HG03039 (cell line): ENCODE data around the gene WWOX.

Experiments
- ATAC-seq: cut with Tn5 transposase; IDR thresholded peaks from one replicate; pipeline ENCODE4 v1.9.1; 2021; ENCODE audit warnings: mild to moderate bottlenecking, moderate library complexity; ENCODE audit not compliant: unreplicated experiment

Gene WWOX

GRCh38 chr16:78909226-78909625 is 809.8 kb downstream of the WWOX start:
- ATAC-seq: no peak

GRCh38 chr16:78915811-78916345 is 816.4 kb downstream of the WWOX start:
- no peak for ATAC-seq

GRCh38 chr16:78916928-78917545 is 817.6 kb downstream of the WWOX start:
- ATAC-seq: no peak

- ATAC-seq: no peak
Observed at GRCh38 chr16:78918805-78919305, 819.4 kb downstream of the WWOX start.

- ATAC-seq: no peak
Observed at GRCh38 chr16:78919852-78920251, 820.4 kb downstream of the WWOX start.

GRCh38 chr16:78920621-78921020 is 821.2 kb downstream of the WWOX start:
- no peak for ATAC-seq

- no peak for ATAC-seq
Observed at GRCh38 chr16:78925083-78925767, 825.8 kb downstream of the WWOX start.

GRCh38 chr16:78926723-78927210 is 827.3 kb downstream of the WWOX start:
- ATAC-seq: no peak

- no peak for ATAC-seq
Observed at GRCh38 chr16:78927766-78928165, 828.3 kb downstream of the WWOX start.

GRCh38 chr16:78929841-78930240 is 830.4 kb downstream of the WWOX start:
- ATAC-seq: no peak

GRCh38 chr16:78930561-78930960 is 831.1 kb downstream of the WWOX start:
- no peak for ATAC-seq

GRCh38 chr16:78931267-78931666 is 831.8 kb downstream of the WWOX start:
- no peak for ATAC-seq

- ATAC-seq: no peak
Observed at GRCh38 chr16:78931678-78932077, 832.2 kb downstream of the WWOX start.

- no peak for ATAC-seq
Observed at GRCh38 chr16:78932355-78932943, 833.0 kb downstream of the WWOX start.

GRCh38 chr16:78936060-78936459 is 836.6 kb downstream of the WWOX start:
- ATAC-seq: no peak

- no peak for ATAC-seq
Observed at GRCh38 chr16:78939597-78939996, 840.1 kb downstream of the WWOX start.

GRCh38 chr16:78942625-78943245 is 843.3 kb downstream of the WWOX start:
- ATAC-seq: no peak

GRCh38 chr16:78945336-78945735 is 845.9 kb downstream of the WWOX start:
- no peak for ATAC-seq

GRCh38 chr16:78946556-78946955 is 847.1 kb downstream of the WWOX start:
- no peak for ATAC-seq

- no peak for ATAC-seq
Observed at GRCh38 chr16:78950768-78951167, 851.3 kb downstream of the WWOX start.

- ATAC-seq: no peak
Observed at GRCh38 chr16:78952630-78953029, 853.2 kb downstream of the WWOX start.
